GM12801 (cell line): ENCODE measurements around the gene CLCN2.

Experiments used
- CTCF ChIP-seq: IDR thresholded peaks from one replicate; pipeline ENCODE4 v1.5.1; 2011; ENCODE audit warnings: control low read depth; ENCODE audit not compliant: insufficient read length; ENCODE audit errors: extremely low read depth

CLCN2 gene

GRCh38 chr3:184315543-184315867 is 45.9 kb downstream of the CLCN2 start:
- no peak for TF ChIP-seq CTCF

- TF ChIP-seq CTCF: no peak
Measured at GRCh38 chr3:184314700-184315542, 46.5 kb downstream of the CLCN2 start.

- no peak for TF ChIP-seq CTCF
Measured at GRCh38 chr3:184314363-184314699, 47.1 kb downstream of the CLCN2 start, which contains the start of gene EIF4G1. Gene EIF4G1, plus strand, starts transcription at chr3:184314606. Its CDS starts 1,191 bp downstream, at chr3:184315797.

- no peak for TF ChIP-seq CTCF
Measured at GRCh38 chr3:184311633-184312032, 49.8 kb downstream of the CLCN2 start.

- TF ChIP-seq CTCF: no peak
Measured at GRCh38 chr3:184308744-184309143, 52.7 kb downstream of the CLCN2 start.

GRCh38 chr3:184307915-184308314 is 53.5 kb downstream of the CLCN2 start:
- no peak for TF ChIP-seq CTCF

GRCh38 chr3:184306341-184306972 is 54.9 kb downstream of the CLCN2 start:
- no peak for TF ChIP-seq CTCF
